ENCODE results near the gene F10.
"Not testable (repeated sequence)": the region's sequence is repeated elsewhere in the genome, so short reads cannot be mapped to it uniquely, and the experiment has no call there.

F10 gene

GRCh38 chr13:113122550-113123225 is at the start of gene F10:
Gene F10 (plus strand): TSS chr13:113122799. CDS start chr13:113122856, 57 bp downstream.
- no peak for FAIRE-seq

- no peak for FAIRE-seq
Measured at GRCh38 chr13:113073942-113074341, 48.7 kb upstream of the F10 start.

GRCh38 chr13:113074401-113074800 is 48.2 kb upstream of the F10 start:
- FAIRE-seq: no peak

GRCh38 chr13:113074876-113075275 is 47.7 kb upstream of the F10 start:
- FAIRE-seq: no peak

- no peak for FAIRE-seq
Measured at GRCh38 chr13:113075711-113076110, 46.9 kb upstream of the F10 start.

- no peak for FAIRE-seq
Measured at GRCh38 chr13:113076681-113077401, 45.8 kb upstream of the F10 start.

GRCh38 chr13:113077566-113077952 is 45.0 kb upstream of the F10 start:
- no peak for FAIRE-seq

- no peak for FAIRE-seq
Measured at GRCh38 chr13:113077953-113078901, 44.4 kb upstream of the F10 start.

GRCh38 chr13:113078902-113079780 is 43.5 kb upstream of the F10 start:
- FAIRE-seq: no peak

GRCh38 chr13:113079781-113080080 is 42.9 kb upstream of the F10 start:
- not testable (repeated sequence) for FAIRE-seq

GRCh38 chr13:113080361-113080831 is 42.2 kb upstream of the F10 start:
- FAIRE-seq: no peak

GRCh38 chr13:113080901-113081521 is 41.6 kb upstream of the F10 start:
- FAIRE-seq: no peak

GRCh38 chr13:113082198-113083021 is 40.2 kb upstream of the F10 start:
- FAIRE-seq: no peak

- FAIRE-seq: no peak
Measured at GRCh38 chr13:113083022-113083373, 39.6 kb upstream of the F10 start.

- no peak for FAIRE-seq
Measured at GRCh38 chr13:113083402-113084061, 39.1 kb upstream of the F10 start.

GRCh38 chr13:113084094-113084942 is 38.3 kb upstream of the F10 start:
- FAIRE-seq: no peak

GRCh38 chr13:113084943-113085540 is 37.6 kb upstream of the F10 start:
- no peak for FAIRE-seq

- FAIRE-seq: no peak
Measured at GRCh38 chr13:113086031-113086750, 36.4 kb upstream of the F10 start.

Data from G401.6 (cell line).